Measurements from ENCODE around the gene TM7SF2. TPM values are rescaled to one million over a fixed set of nuclear protein-coding genes. Genes with fewer than 3 reads are reported as not detected.
A peak's percentile ranks its signal among the peaks of the same experiment; 100 is the strongest.

The TM7SF2 gene
- total RNA-seq, 1 experiment from 2014 or later, result 63.8 TPM

DNA sequence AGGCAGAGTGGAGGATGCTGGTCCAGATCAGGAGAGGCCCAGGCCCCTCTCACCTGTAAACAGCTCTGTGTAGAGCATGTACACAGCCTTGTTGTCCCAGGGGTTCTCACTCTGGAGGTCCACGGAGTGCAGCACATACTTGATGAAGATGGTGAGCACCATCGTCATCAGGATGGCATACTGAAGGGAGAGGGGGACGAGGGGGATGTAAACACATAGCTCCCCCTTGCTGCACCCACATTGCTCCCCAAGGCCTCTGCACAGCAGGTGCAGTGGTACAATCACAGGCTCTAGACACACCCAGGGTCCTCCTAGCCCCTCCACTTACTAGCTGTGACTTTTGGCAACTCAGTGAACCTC lies 19.7 kb downstream of the TM7SF2 start (continued):
- TF ChIP-seq NFATC4 (CRISPR knock-in tag; IDR thresholded peaks at IDR 0.05) (no peak), MLX (CRISPR knock-in tag; IDR thresholded peaks at IDR 0.05) (no peak), CBFB (CRISPR knock-in tag; IDR thresholded peaks at IDR 0.05; ENCODE audit: low read depth) (no peak)

DNA sequence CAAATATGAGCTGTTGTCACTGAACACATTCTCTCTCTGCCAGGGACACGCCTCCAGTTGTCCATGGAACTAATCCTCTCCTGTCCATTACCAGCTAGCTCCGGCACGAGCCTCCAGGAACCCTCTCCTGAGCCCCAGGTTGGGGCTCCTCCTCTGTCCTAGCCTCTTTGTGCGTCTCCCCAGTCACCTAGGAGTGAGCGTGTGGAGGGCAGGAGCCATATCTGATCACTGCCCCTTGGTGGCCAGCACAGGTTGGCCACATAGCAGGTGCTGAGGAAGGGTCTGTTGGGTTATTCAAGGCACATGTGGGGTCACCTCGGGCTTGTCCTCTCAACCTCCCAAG lies 20.2 kb downstream of the TM7SF2 start:
- TF ChIP-seq MXD4 (CRISPR knock-in tag; IDR thresholded peaks at IDR 0.05; ENCODE audit: borderline replicate concordance) (no peak), NR2C2 (CRISPR knock-in tag; IDR thresholded peaks at IDR 0.05) (no peak), NR1H2 (CRISPR knock-in tag; IDR thresholded peaks at IDR 0.05) (no peak), CREM (CRISPR knock-in tag; IDR thresholded peaks at IDR 0.05) (no peak), ZNF138 (CRISPR knock-in tag; conservative IDR thresholded peaks at IDR 0.05) (no peak), ZNF317 (CRISPR knock-in tag; IDR thresholded peaks at IDR 0.05; ENCODE audit: borderline replicate concordance, low read depth) (no peak), ZNF219 (CRISPR knock-in tag; IDR thresholded peaks at IDR 0.05; ENCODE audit: borderline replicate concordance) (no peak), CREB1 (CRISPR knock-in tag; IDR thresholded peaks at IDR 0.05) (no peak), ZNF671 (CRISPR knock-in tag; IDR thresholded peaks at IDR 0.05) (no peak), ZBTB21 (CRISPR knock-in tag; IDR thresholded peaks at IDR 0.05; ENCODE audit: borderline replicate concordance) (no peak), ZNF416 (CRISPR knock-in tag; IDR thresholded peaks at IDR 0.05) (no peak), SP1 (CRISPR knock-in tag; conservative IDR thresholded peaks at IDR 0.05) (no peak), NFATC4 (CRISPR knock-in tag; IDR thresholded peaks at IDR 0.05) (no peak), SMAD3 (CRISPR knock-in tag; IDR thresholded peaks at IDR 0.05; ENCODE audit: borderline replicate concordance) (no peak)
- TF ChIP-seq, protein P1, sequence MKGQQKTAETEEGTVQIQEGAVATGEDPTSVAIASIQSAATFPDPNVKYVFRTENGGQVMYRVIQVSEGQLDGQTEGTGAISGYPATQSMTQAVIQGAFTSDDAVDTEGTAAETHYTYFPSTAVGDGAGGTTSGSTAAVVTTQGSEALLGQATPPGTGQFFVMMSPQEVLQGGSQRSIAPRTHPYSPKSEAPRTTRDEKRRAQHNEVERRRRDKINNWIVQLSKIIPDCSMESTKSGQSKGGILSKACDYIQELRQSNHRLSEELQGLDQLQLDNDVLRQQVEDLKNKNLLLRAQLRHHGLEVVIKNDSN (CRISPR knock-in tag; IDR thresholded peaks at IDR 0.05), result no peak
- Mint-ChIP-seq H3K4me1 (peaks cover 18% of the 10 kb centered on the region), H3K27ac (no peak overlapping the region), H3K36me3 (peaks cover 20% of the 10 kb centered on the region), H3K4me3 (no peak overlapping the region), H3K27me3 (ENCODE audit: low read depth) (no peaks in the 10 kb centered on the region), H3K9me3 (no peaks in the 10 kb centered on the region)
- ChIA-PET CTCF (interaction anchor here (3.1 kb wide), 1 partner anchor 14 kb away, joined by 13 read pairs; the partner anchor contains the start of gene ZNHIT2), POLR2A (interaction anchor here (1.8 kb wide), 1 partner anchor 10 kb away, joined by 7 read pairs; the partner anchor contains the start of genes FAU and MRPL49)
- DNase-seq (ENCODE audit: low spot score) (no peak), ATAC-seq (no peak)

- TF ChIP-seq, protein P2, sequence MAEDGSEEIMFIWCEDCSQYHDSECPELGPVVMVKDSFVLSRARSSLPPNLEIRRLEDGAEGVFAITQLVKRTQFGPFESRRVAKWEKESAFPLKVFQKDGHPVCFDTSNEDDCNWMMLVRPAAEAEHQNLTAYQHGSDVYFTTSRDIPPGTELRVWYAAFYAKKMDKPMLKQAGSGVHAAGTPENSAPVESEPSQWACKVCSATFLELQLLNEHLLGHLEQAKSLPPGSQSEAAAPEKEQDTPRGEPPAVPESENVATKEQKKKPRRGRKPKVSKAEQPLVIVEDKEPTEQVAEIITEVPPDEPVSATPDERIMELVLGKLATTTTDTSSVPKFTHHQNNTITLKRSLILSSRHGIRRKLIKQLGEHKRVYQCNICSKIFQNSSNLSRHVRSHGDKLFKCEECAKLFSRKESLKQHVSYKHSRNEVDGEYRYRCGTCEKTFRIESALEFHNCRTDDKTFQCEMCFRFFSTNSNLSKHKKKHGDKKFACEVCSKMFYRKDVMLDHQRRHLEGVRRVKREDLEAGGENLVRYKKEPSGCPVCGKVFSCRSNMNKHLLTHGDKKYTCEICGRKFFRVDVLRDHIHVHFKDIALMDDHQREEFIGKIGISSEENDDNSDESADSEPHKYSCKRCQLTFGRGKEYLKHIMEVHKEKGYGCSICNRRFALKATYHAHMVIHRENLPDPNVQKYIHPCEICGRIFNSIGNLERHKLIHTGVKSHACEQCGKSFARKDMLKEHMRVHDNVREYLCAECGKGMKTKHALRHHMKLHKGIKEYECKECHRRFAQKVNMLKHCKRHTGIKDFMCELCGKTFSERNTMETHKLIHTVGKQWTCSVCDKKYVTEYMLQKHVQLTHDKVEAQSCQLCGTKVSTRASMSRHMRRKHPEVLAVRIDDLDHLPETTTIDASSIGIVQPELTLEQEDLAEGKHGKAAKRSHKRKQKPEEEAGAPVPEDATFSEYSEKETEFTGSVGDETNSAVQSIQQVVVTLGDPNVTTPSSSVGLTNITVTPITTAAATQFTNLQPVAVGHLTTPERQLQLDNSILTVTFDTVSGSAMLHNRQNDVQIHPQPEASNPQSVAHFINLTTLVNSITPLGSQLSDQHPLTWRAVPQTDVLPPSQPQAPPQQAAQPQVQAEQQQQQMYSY (CRISPR knock-in tag; IDR thresholded peaks at IDR 0.05), result no peak
- TF ChIP-seq USF2 (CRISPR knock-in tag; IDR thresholded peaks at IDR 0.05) (no peak), GABPB1 (CRISPR knock-in tag; IDR thresholded peaks at IDR 0.05) (no peak), RORB (CRISPR knock-in tag; IDR thresholded peaks at IDR 0.05) (no peak)
- H3K4me1 Mint-ChIP-seq, result peaks cover 18% of the 10 kb centered on the region
- H3K27ac Mint-ChIP-seq, result 0 out of 2 replicates have a peak overlapping the region, but pooled peaks have one; percentile 60
- H3K4me3 Mint-ChIP-seq, result peak overlapping the region; percentile 98
- ChIA-PET CTCF (interaction anchor here (3.1 to 3.7 kb wide), 3 partner anchors 15 to 49 kb away, joined by 13 to 40 read pairs (median 35); partner anchors contain the start of genes CAPN1, TM7SF2 and ZNHIT2), POLR2A (interaction anchor here (1.8 kb wide), 1 partner anchor 11 kb away, joined by 7 read pairs; the partner anchor contains the start of genes FAU and MRPL49)
- no peak for DNase-seq (ENCODE audit: low spot score)
- peaks cover 16% of the 10 kb centered on the region for H3K36me3 Mint-ChIP-seq
- ATAC-seq, result no peak
- no peaks in the 10 kb centered on the region for H3K27me3 Mint-ChIP-seq (ENCODE audit: low read depth)
- no peaks in the 10 kb centered on the region for H3K9me3 Mint-ChIP-seq
Measured at GRCh38 chr11:65132238-65132987, 20.7 kb downstream of the TM7SF2 start.
